PC-3 (cell line): ENCODE results near the gene DNAAF1. TPM values are rescaled to one million over a fixed set of nuclear protein-coding genes. Genes with fewer than 3 reads are reported as not detected.

ENCODE experiments used
- ATAC-seq: fragments of 200-7000 bp; cut with Tn5 transposase; 2 replicates; pipeline ENCODE4 v1.9.1; 2020; ENCODE audit warnings: mild to moderate bottlenecking, moderate library complexity
- BruUV-seq: library from RNA; stranded (reverse); fragments of 400-500 nt; replicated peaks from 2 replicates; lab custom pipeline; 2021; lab: Mats Ljungman, UMichigan
- CTCF ChIA-PET: fragments of 300-600 bp; sonication (Branson Sonifier 250); formaldehyde crosslinking; loops from one replicate; lab custom pipeline; 2022; ENCODE audit warnings: antibody characterized with exemption; lab: Charles Lee
- POLR2A ChIA-PET: fragments of 300-600 bp; sonication (Branson Sonifier 250); formaldehyde crosslinking; loops from one replicate; lab custom pipeline; 2022; ENCODE audit warnings: antibody characterized with exemption; ENCODE audit not compliant: unreplicated experiment; lab: Charles Lee
- DNase-seq: peaks from one replicate; pipeline ENCODE4 v3.0.0-alpha.2; 2015
- H2AFZ ChIP-seq: fragments of 300-600 bp; sonication (generic); 2 replicates; pipeline ENCODE4 v1.6.0; 2016; ENCODE audit warnings: antibody characterized with exemption, low read length
- H3F3A ChIP-seq: fragments of 300-600 bp; sonication (generic); one replicate; pipeline ENCODE4 v1.6.0; 2017; ENCODE audit warnings: antibody characterized with exemption, low read length, control low read depth, mild to moderate bottlenecking; ENCODE audit not compliant: unreplicated experiment
- H3K27ac ChIP-seq: fragments of 300-600 bp; sonication (generic); 2 replicates; pipeline ENCODE4 v1.5.1; 2016; ENCODE audit warnings: mild to moderate bottlenecking, low read length
- H3K27me3 ChIP-seq: fragments of 300-600 bp; sonication (generic); 2 replicates; pipeline ENCODE4 v1.6.1; 2016; ENCODE audit warnings: low read length, mixed read lengths
- H3K36me3 ChIP-seq: fragments of 300-600 bp; sonication (generic); 2 replicates; pipeline ENCODE4 v1.6.1; 2016; ENCODE audit warnings: low read depth, mixed run types, low read length, mixed read lengths
- H3K4me1 ChIP-seq: fragments of 300-600 bp; sonication (generic); 2 replicates; pipeline ENCODE4 v1.5.1; 2016; ENCODE audit warnings: low read length; ENCODE audit not compliant: insufficient read depth
- H3K4me2 ChIP-seq: fragments of 300-600 bp; sonication (generic); 2 replicates; pipeline ENCODE4 v1.6.0; 2016; ENCODE audit warnings: low read length
- H3K4me3 ChIP-seq: fragments of 300-600 bp; sonication (generic); 2 replicates; pipeline ENCODE4 v1.5.1; 2016; ENCODE audit warnings: mild to moderate bottlenecking, low read length, mixed read lengths
- H3K79me2 ChIP-seq: fragments of 300-600 bp; sonication (generic); 2 replicates; pipeline ENCODE4 v1.6.1; 2017; ENCODE audit warnings: low read length, mixed read lengths
- H3K9ac ChIP-seq: fragments of 300-600 bp; sonication (generic); 2 replicates; pipeline ENCODE4 v1.6.0; 2016; ENCODE audit warnings: mild to moderate bottlenecking, low read length
- H3K9me2 ChIP-seq: fragments of 300-600 bp; sonication (generic); replicated peaks from 2 replicates; pipeline ENCODE4 v1.6.1; 2016; ENCODE audit warnings: mixed run types, low read length, mixed read lengths
- H3K9me3 ChIP-seq: fragments of 300-600 bp; sonication (generic); 2 replicates; pipeline ENCODE4 v1.6.1; 2016; ENCODE audit warnings: low read length, mixed read lengths
- H4K20me1 ChIP-seq: fragments of 300-600 bp; sonication (generic); 2 replicates; pipeline ENCODE4 v1.6.1; 2016; ENCODE audit warnings: low read length, mixed read lengths
- EZH2 ChIP-seq: fragments of 300-600 bp; sonication (generic); IDR thresholded peaks from one replicate; pipeline ENCODE4 v1.6.1; 2017; ENCODE audit warnings: antibody characterized with exemption, mild to moderate bottlenecking, low read length; ENCODE audit not compliant: unreplicated experiment
- EZH2phosphoT487 ChIP-seq: fragments of 300-600 bp; sonication (generic); IDR thresholded peaks from 2 replicates; pipeline ENCODE4 v1.6.1; 2018; ENCODE audit warnings: mild to moderate bottlenecking, antibody characterized with exemption, low read length, borderline replicate concordance
- intact Hi-C: fragments of 100-400 bp; cut with micrococcal nuclease; formaldehyde crosslinking; loops from 2 replicates; pipeline ENCODE4 v1.9.0; 2023
- total RNA-seq: library from RNA; depleted of rRNA; stranded (reverse); fragments of >200 nt; gene quantifications from 2 replicates; pipeline ENCODE4 v1.2.3, GENCODE V29; 2014
- TF ChIP-seq, protein P1 (sequence below): fragments of 300-600 bp; sonication (generic); conservative IDR thresholded peaks from 2 replicates; pipeline ENCODE4 v1.5.1; 2017; ENCODE audit warnings: antibody characterized with exemption, low read depth, mild to moderate bottlenecking, low read length

The DNAAF1 gene
- total RNA-seq, 1 experiment from 2014 or later = not detected

DNA sequence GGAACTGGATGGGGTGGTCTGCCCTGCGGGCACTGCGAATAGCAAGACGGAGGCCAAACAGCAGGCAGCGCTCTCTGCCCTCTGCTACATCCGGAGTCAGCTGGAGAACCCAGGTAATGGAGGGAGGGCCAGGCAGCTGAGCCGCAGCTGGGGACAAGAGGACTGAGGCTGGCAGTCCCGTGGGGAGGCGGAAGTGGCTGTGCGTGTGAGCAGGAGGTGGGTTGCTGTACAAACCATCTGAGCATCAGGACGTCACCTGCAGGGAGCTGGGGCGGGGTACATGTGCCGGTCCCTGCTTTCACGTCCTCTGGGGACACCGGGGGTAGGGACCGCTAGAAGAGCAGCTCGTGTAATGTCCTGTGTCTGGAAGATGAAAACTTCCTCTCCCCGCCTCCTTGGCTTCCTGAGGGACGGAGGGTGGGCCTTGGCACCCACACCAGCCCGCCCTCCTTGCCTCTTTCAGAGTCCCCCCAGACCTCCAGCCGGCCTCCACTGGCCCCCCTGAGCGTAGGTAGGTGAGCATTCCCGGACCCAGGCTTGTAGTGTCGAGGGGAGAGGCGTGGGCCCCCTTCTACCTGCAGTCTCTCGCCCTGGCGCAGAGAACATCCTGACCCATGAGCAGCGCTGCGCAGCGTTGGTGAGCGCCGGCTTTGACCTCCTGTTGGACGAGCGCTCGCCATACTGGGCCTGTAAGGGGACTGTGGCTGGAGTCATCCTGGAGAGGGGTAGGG, 49.5 kb downstream of the DNAAF1 start:
- Histone ChIP-seq H3F3A (no peaks in the 10 kb centered on the region), H3K79me2 (no peaks in the 10 kb centered on the region), H3K9ac (no peak overlapping the region), H3K4me2 (no peak overlapping the region), H4K20me1 (no peaks in the 10 kb centered on the region), H3K9me3 (no peaks in the 10 kb centered on the region), H3K27me3 (no peaks in the 10 kb centered on the region), H3K9me2 (no peaks in the 10 kb centered on the region), H3K4me3 (no peak overlapping the region), H3K27ac (no peak overlapping the region), H3K4me1 (no peaks in the 10 kb centered on the region), H3K36me3 (no peaks in the 10 kb centered on the region), H2AFZ (no peak overlapping the region)
- ATAC-seq (no peak), DNase-seq (no peak)
- intact Hi-C loops = no loop called here
- TF ChIP-seq EZH2phosphoT487 = no peak
- TF ChIP-seq EZH2 = no peak
- TF ChIP-seq, protein P1, sequence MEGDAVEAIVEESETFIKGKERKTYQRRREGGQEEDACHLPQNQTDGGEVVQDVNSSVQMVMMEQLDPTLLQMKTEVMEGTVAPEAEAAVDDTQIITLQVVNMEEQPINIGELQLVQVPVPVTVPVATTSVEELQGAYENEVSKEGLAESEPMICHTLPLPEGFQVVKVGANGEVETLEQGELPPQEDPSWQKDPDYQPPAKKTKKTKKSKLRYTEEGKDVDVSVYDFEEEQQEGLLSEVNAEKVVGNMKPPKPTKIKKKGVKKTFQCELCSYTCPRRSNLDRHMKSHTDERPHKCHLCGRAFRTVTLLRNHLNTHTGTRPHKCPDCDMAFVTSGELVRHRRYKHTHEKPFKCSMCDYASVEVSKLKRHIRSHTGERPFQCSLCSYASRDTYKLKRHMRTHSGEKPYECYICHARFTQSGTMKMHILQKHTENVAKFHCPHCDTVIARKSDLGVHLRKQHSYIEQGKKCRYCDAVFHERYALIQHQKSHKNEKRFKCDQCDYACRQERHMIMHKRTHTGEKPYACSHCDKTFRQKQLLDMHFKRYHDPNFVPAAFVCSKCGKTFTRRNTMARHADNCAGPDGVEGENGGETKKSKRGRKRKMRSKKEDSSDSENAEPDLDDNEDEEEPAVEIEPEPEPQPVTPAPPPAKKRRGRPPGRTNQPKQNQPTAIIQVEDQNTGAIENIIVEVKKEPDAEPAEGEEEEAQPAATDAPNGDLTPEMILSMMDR = no peak
- ChIA-PET POLR2A (no interaction called here), CTCF (no interaction called here)
- BruUV-seq = no TSS peak

DNA sequence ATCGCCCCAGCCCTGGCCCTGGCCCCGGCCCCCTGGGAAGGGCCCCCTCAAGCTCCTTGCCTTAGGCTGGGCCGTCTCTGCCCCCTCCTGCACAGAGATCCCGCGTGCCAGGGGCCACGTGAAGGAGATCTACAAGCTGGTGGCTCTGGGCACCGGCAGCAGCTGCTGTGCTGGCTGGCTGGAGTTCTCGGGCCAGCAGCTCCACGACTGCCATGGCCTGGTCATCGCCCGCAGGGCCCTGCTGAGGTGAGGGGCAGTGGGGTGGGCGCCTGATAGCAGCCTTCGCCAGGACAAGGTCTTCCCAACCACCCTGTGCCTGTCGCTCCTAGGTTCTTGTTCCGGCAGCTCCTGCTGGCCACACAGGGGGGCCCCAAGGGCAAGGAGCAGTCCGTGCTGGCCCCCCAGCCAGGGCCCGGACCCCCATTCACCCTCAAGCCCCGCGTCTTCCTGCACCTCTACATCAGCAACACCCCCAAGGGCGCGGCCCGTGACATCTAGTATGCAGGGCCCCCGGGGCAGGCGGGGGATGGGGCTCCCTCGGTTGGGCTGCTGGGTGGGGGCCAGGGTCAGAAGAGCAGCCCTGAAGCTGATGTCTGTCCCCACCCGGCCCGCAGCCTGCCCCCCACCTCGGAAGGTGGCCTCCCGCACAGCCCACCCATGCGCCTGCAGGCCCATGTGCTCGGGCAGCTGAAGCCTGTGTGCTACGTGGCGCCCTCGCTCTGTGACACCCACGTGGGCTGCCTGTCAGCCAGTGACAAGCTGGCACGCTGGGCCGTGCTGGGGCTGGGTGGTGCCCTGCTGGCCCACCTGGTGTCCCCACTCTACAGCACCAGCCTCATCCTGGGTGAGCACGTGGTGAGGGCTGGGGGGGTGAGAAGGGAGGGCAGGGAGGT, 50.3 kb downstream of the DNAAF1 start:
- H3K4me2 ChIP-seq = no peak overlapping the region
- TF ChIP-seq, protein P1 = no peak
- no peak for TF ChIP-seq EZH2phosphoT487
- no peak for TF ChIP-seq EZH2
- H3K9me2 ChIP-seq = no peaks in the 10 kb centered on the region
- no peak overlapping the region for H3K9ac ChIP-seq
- no peaks in the 10 kb centered on the region for H4K20me1 ChIP-seq
- POLR2A ChIA-PET = no interaction called here
- H3K79me2 ChIP-seq = no peaks in the 10 kb centered on the region
- H2AFZ ChIP-seq = no peak overlapping the region
- CTCF ChIA-PET = no interaction called here
- H3K9me3 ChIP-seq = no peaks in the 10 kb centered on the region
- no peak overlapping the region for H3K4me3 ChIP-seq
- H3K36me3 ChIP-seq = no peaks in the 10 kb centered on the region
- H3K27me3 ChIP-seq = no peaks in the 10 kb centered on the region
- H3K27ac ChIP-seq = no peak overlapping the region
- BruUV-seq = no TSS peak
- intact Hi-C loops = no loop called here
- H3K4me1 ChIP-seq = no peaks in the 10 kb centered on the region
- no peaks in the 10 kb centered on the region for H3F3A ChIP-seq
- ATAC-seq (no peak), DNase-seq (no peak)
